Prostate gland (tissue), 2 donors: Measurements from ENCODE around the gene AACS. TPM values are rescaled to one million over a fixed set of nuclear protein-coding genes. Genes with fewer than 3 reads are reported as not detected.

Experiments
- DNase-seq: peaks from one replicate; pipeline ENCODE4 v3.0.0-alpha.2; 2019; ENCODE audit warnings: low spot score
- H3K27ac ChIP-seq, 2 donors: fragments of 200-600 bp; sonication (generic); 2 replicates each; pipeline ENCODE4 v1.5.1; 2017 to 2019
- H3K27me3 ChIP-seq: fragments of 200-600 bp; sonication (generic); replicated peaks from 2 replicates; pipeline ENCODE4 v1.5.1; 2019; ENCODE audit not compliant: insufficient read depth
- H3K36me3 ChIP-seq, 2 donors: fragments of 200-600 bp; sonication (generic); 1 replicate in 1 of 2; 2 replicates in 1 of 2; pipeline versions ENCODE4 v1.5.1 to v1.8.1; 2017 to 2019
- H3K4me1 ChIP-seq: fragments of 200-600 bp; sonication (generic); replicated peaks from 2 replicates; pipeline ENCODE4 v1.5.1; 2019
- H3K4me3 ChIP-seq, 2 donors: fragments of 200-600 bp; sonication (generic); 2 replicates each; pipeline ENCODE4 v1.5.1; 2017 to 2019
- H3K9me3 ChIP-seq: fragments of 200-600 bp; sonication (generic); 2 replicates; pipeline ENCODE4 v1.5.1; 2017
- CTCF ChIP-seq, 4 experiments: fragments of 200-600 bp in 2 of 4; fragments of 450-650 bp in 2 of 4; sonication (generic) in 2 of 4; IDR thresholded peaks; 1 replicate in 3 of 4; 2 replicates in 1 of 4; pipeline ENCODE4 v1.5.1; 2016 to 2019; ENCODE audit warnings: antibody characterized with exemption in 4 of 4, mild to moderate bottlenecking in 2 of 4, moderate library complexity in 2 of 4
- POLR2A ChIP-seq: fragments of 450-650 bp; IDR thresholded peaks from one replicate; pipeline ENCODE4 v1.6.1; 2016; ENCODE audit warnings: antibody characterized with exemption, mild to moderate bottlenecking
- POLR2AphosphoS5 ChIP-seq: sonication (generic); formaldehyde crosslinking; IDR thresholded peaks from one replicate; pipeline ENCODE4 v1.6.1; 2017; ENCODE audit warnings: antibody characterized with exemption
- WGBS: methylation state at CpG from one replicate; pipeline ENCODE4 v1.1.5; 2018; 5-methylcytosine and 5-hydroxymethylcytosine counted together
- intact Hi-C: fragments of 100-400 bp; cut with DNase I; formaldehyde crosslinking; loops from one replicate; pipeline ENCODE4 v1.14.2; 2022
- total RNA-seq, 2 donors: library from RNA; depleted of rRNA; stranded (reverse); fragments of >200 nt; gene quantifications; one replicate each; pipeline ENCODE4 v1.1.0, GENCODE V29; 2016

Gene AACS
- total RNA-seq = 10 to 100 TPM; 20.4 to 21.0 TPM

- peak; percentile 49 for TF ChIP-seq POLR2AphosphoS5
- no peak for TF ChIP-seq CTCF (IDR thresholded peaks at IDR 0.05)
- peak; percentile 59 for TF ChIP-seq POLR2A
- intact Hi-C loops = no loop called here
- peak; percentile 66 for DNase-seq
- Histone ChIP-seq H3K27me3 (no peaks in the 10 kb centered on the region), H3K27ac (peak within 1 kb of the TSS; percentile 54 to 81), H3K9me3 (no peaks in the 10 kb centered on the region), H3K36me3 (no peaks in the 10 kb centered on the region), H3K4me3 (peak within 1 kb of the TSS; percentile 62 to 83), H3K4me1 (peaks cover 5% of the 10 kb centered on the region)
- WGBS = under 1% methylated on average over 57 of the region's 80 CpGs
Observed at GRCh38 chr12:125065021-125065918, at the start of gene AACS. Gene AACS (plus strand): TSS chr12:125065435. CDS start chr12:125065585, 150 bp downstream.

GRCh38 chr12:125015680-125016310 lies 49.4 kb upstream of the AACS start:
- Histone ChIP-seq H3K27ac (no peak overlapping the region), H3K4me1 (no peaks in the 10 kb centered on the region), H3K9me3 (no peaks in the 10 kb centered on the region), H3K4me3 (no peak overlapping the region), H3K27me3 (no peaks in the 10 kb centered on the region), H3K36me3 (no peaks in the 10 kb centered on the region)
- intact Hi-C loops = no loop called here
- 92% methylated on average over 24 of the region's 24 CpGs for WGBS
- no peak for DNase-seq
- no peak for TF ChIP-seq CTCF (IDR thresholded peaks at IDR 0.05)
- no peak for TF ChIP-seq POLR2A
- no peak for TF ChIP-seq POLR2AphosphoS5

GRCh38 chr12:125017801-125018200 lies 47.4 kb upstream of the AACS start:
- intact Hi-C loops = no loop called here
- no peak for DNase-seq
- Histone ChIP-seq H3K4me3 (no peak overlapping the region), H3K27ac (no peak overlapping the region), H3K9me3 (no peaks in the 10 kb centered on the region), H3K36me3 (no peaks in the 10 kb centered on the region), H3K4me1 (no peaks in the 10 kb centered on the region), H3K27me3 (no peaks in the 10 kb centered on the region)
- no peak for TF ChIP-seq POLR2AphosphoS5
- TF ChIP-seq POLR2A = no peak
- WGBS = 94% methylated on average over 9 of the region's 9 CpGs

- TF ChIP-seq POLR2A = no peak
- no peak for TF ChIP-seq CTCF (IDR thresholded peaks at IDR 0.05)
- no peak for TF ChIP-seq POLR2AphosphoS5
- WGBS = 97% methylated on average over 11 of the region's 11 CpGs
- Histone ChIP-seq H3K9me3 (no peaks in the 10 kb centered on the region), H3K4me1 (no peaks in the 10 kb centered on the region), H3K27me3 (no peaks in the 10 kb centered on the region), H3K27ac (no peak overlapping the region), H3K4me3 (no peak overlapping the region), H3K36me3 (no peaks in the 10 kb centered on the region)
- DNase-seq = no peak
- intact Hi-C loops = no loop called here
Observed at GRCh38 chr12:125018356-125018755, 46.9 kb upstream of the AACS start.

GRCh38 chr12:125021096-125021495 lies 44.1 kb upstream of the AACS start:
- TF ChIP-seq POLR2AphosphoS5 (no peak), CTCF (IDR thresholded peaks at IDR 0.05) (no peak), POLR2A (no peak)
- H3K27ac ChIP-seq = no peak overlapping the region
- 94% methylated on average over 9 of the region's 9 CpGs for WGBS
- intact Hi-C loops = no loop called here
- no peaks in the 10 kb centered on the region for H3K4me1 ChIP-seq
- no peaks in the 10 kb centered on the region for H3K36me3 ChIP-seq
- no peaks in the 10 kb centered on the region for H3K9me3 ChIP-seq
- no peaks in the 10 kb centered on the region for H3K27me3 ChIP-seq
- DNase-seq = no peak
- no peak overlapping the region for H3K4me3 ChIP-seq
